Neural progenitor cell (in vitro differentiated cells): ENCODE measurements around the gene COL23A1.

Source experiments
- EZH2 ChIP-seq: fragments of 200-600 bp; sonication (generic); IDR thresholded peaks from 2 replicates; pipeline ENCODE4 v1.6.1; 2017; ENCODE audit warnings: antibody characterized with exemption, mild to moderate bottlenecking, moderate library complexity
- TF ChIP-seq, protein P1 (sequence below): fragments of 200-600 bp; sonication (generic); IDR thresholded peaks from 2 replicates; pipeline ENCODE4 v1.5.1; 2017; ENCODE audit warnings: antibody characterized with exemption, mild to moderate bottlenecking

DNA sequence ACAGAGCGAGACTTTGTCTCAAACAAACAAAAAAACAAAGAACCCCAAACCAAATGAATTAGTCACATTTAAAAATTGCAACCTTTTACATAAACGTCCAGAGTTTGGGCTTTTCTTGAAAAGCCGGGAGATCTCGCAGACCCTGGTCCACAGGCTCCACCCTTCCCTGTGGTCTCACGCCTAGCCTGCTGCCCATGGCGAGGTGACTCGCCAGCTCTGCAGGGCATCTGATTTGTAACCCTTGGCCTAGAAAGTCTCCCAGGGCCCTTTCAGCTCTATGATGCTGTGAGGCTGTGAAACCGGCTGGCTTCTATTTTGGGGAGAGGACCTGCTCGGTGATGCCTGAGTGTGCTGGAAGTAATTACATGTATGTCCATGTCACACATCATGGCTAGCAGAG lies 312.8 kb downstream of the COL23A1 start:
- no peak for TF ChIP-seq EZH2
- TF ChIP-seq, protein P1, sequence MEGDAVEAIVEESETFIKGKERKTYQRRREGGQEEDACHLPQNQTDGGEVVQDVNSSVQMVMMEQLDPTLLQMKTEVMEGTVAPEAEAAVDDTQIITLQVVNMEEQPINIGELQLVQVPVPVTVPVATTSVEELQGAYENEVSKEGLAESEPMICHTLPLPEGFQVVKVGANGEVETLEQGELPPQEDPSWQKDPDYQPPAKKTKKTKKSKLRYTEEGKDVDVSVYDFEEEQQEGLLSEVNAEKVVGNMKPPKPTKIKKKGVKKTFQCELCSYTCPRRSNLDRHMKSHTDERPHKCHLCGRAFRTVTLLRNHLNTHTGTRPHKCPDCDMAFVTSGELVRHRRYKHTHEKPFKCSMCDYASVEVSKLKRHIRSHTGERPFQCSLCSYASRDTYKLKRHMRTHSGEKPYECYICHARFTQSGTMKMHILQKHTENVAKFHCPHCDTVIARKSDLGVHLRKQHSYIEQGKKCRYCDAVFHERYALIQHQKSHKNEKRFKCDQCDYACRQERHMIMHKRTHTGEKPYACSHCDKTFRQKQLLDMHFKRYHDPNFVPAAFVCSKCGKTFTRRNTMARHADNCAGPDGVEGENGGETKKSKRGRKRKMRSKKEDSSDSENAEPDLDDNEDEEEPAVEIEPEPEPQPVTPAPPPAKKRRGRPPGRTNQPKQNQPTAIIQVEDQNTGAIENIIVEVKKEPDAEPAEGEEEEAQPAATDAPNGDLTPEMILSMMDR: no peak
